IMR-90 (cell line): ENCODE results near the gene C10orf95. TPM values are rescaled to one million over a fixed set of nuclear protein-coding genes. Genes with fewer than 3 reads are reported as not detected.

Experiments
- ATAC-seq: fragments of 200-7000 bp; cut with Tn5 transposase; 2 replicates; pipeline ENCODE4 v1.9.1; 2020; ENCODE audit warnings: low read depth, mild to moderate bottlenecking, moderate library complexity
- BruUV-seq: library from RNA; stranded (reverse); fragments of 400-500 nt; replicated peaks from 2 replicates; lab custom pipeline; 2021; lab: Mats Ljungman, UMichigan
- CTCF ChIA-PET: fragments of 300-600 bp; formaldehyde crosslinking; extraction: SDS; loops from one replicate; lab custom pipeline; 2021; ENCODE audit warnings: antibody characterized with exemption; lab: Yijun Ruan, JAX
- POLR2A ChIA-PET: fragments of 300-600 bp; sonication (Branson Sonifier 250); formaldehyde crosslinking; loops from one replicate; lab custom pipeline; 2022; ENCODE audit warnings: antibody characterized with exemption; ENCODE audit not compliant: unreplicated experiment; lab: Charles Lee
- DNase-seq: peaks from one replicate; pipeline ENCODE4 v3.0.0; 2013
- H2AFZ ChIP-seq: replicated peaks from 2 replicates; pipeline ENCODE3; 2013; ENCODE audit warnings: low read length, mild to moderate bottlenecking; ENCODE audit not compliant: poor library complexity
- H2AK5ac ChIP-seq: 2 replicates; pipeline ENCODE4 v1.6.1; 2013; ENCODE audit warnings: low read depth, low read length, inconsistent platforms
- H2AK9ac ChIP-seq: replicated peaks from 2 replicates; pipeline ENCODE3; 2013; ENCODE audit warnings: mild to moderate bottlenecking, low read depth, low read length, moderate library complexity; ENCODE audit not compliant: poor library complexity
- H2BK120ac ChIP-seq: 2 replicates; pipeline ENCODE4 v1.6.1; 2013; ENCODE audit warnings: low read depth, low read length, inconsistent platforms
- H2BK15ac ChIP-seq: 3 replicates; pipeline ENCODE4 v1.6.1; 2013; ENCODE audit warnings: low read depth, low read length, inconsistent platforms
- H2BK20ac ChIP-seq: 2 replicates; pipeline ENCODE4 v1.6.1; 2013; ENCODE audit warnings: low read depth, mild to moderate bottlenecking, inconsistent platforms, low read length, moderate library complexity
- H2BK5ac ChIP-seq: 2 replicates; pipeline ENCODE4 v1.6.1; 2013; ENCODE audit warnings: mild to moderate bottlenecking, low read depth, low read length, inconsistent platforms; ENCODE audit not compliant: poor library complexity, severe bottlenecking
- H3K14ac ChIP-seq: replicated peaks from 2 replicates; pipeline ENCODE4 v1.6.1; 2013; ENCODE audit warnings: low read depth, low read length, inconsistent platforms
- H3K18ac ChIP-seq: 2 replicates; pipeline ENCODE4 v1.6.1; 2013; ENCODE audit warnings: low read depth, low read length, control low read depth
- H3K23ac ChIP-seq: 2 replicates; pipeline ENCODE4 v1.6.1; 2013; ENCODE audit warnings: low read depth, low read length, inconsistent platforms
- H3K27ac ChIP-seq: 2 replicates; pipeline ENCODE4 v1.5.1; 2013; ENCODE audit warnings: mild to moderate bottlenecking, control low read depth, low read length; ENCODE audit not compliant: insufficient read depth
- H3K27me3 ChIP-seq: 2 replicates; pipeline ENCODE4 v1.6.1; 2013; ENCODE audit warnings: low read length; ENCODE audit not compliant: control insufficient read depth, insufficient read depth
- H3K36me3 ChIP-seq: 2 replicates; pipeline ENCODE4 v1.6.1; 2013; ENCODE audit warnings: low read length, mixed read lengths; ENCODE audit not compliant: control insufficient read depth, insufficient read depth
- H3K4ac ChIP-seq: 2 replicates; pipeline ENCODE4 v1.6.1; 2013; ENCODE audit warnings: low read depth, low read length, inconsistent platforms
- H3K4me1 ChIP-seq: 2 replicates; pipeline ENCODE4 v1.6.1; 2013; ENCODE audit warnings: low read length, mixed read lengths; ENCODE audit not compliant: control insufficient read depth, insufficient read depth
- H3K4me2 ChIP-seq: 2 replicates; pipeline ENCODE4 v1.6.1; 2013; ENCODE audit warnings: low read depth, mild to moderate bottlenecking, control low read depth, low read length, moderate library complexity
- H3K4me3 ChIP-seq: 2 replicates; pipeline ENCODE4 v1.5.1; 2013; ENCODE audit warnings: low read depth, mild to moderate bottlenecking, control low read depth, low read length, moderate library complexity; ENCODE audit not compliant: insufficient read depth
- H3K56ac ChIP-seq: 2 replicates; pipeline ENCODE4 v1.6.1; 2013; ENCODE audit warnings: low read length, inconsistent platforms; ENCODE audit not compliant: insufficient read depth; ENCODE audit errors: extremely low read depth
- H3K79me1 ChIP-seq, 2 experiments: 2 replicates each; pipeline ENCODE4 v1.6.1; 2013; ENCODE audit warnings: low read length in 2 of 2, inconsistent platforms in 1 of 2, low read depth in 1 of 2
- H3K9ac ChIP-seq: 2 replicates; pipeline ENCODE4 v1.6.1; 2013; ENCODE audit warnings: low read depth, low read length, control low read depth
- H3K9me1 ChIP-seq: 2 replicates; pipeline ENCODE4 v1.6.1; 2013; ENCODE audit warnings: low read length, inconsistent platforms; ENCODE audit not compliant: insufficient read depth
- H3K9me3 ChIP-seq: 2 replicates; pipeline ENCODE4 v1.6.1; 2013; ENCODE audit warnings: low read length; ENCODE audit not compliant: control insufficient read depth, insufficient read depth
- H4K20me1 ChIP-seq: 2 replicates; pipeline ENCODE4 v1.6.1; 2013; ENCODE audit warnings: low read length, inconsistent platforms; ENCODE audit not compliant: insufficient read depth
- H4K5ac ChIP-seq: 2 replicates; pipeline ENCODE4 v1.6.1; 2013; ENCODE audit warnings: mild to moderate bottlenecking, low read depth, low read length, control low read depth
- H4K8ac ChIP-seq, 2 experiments: 2 replicates each; pipeline ENCODE4 v1.6.1; 2013; ENCODE audit warnings: low read depth in 2 of 2, low read length in 2 of 2, control low read depth in 1 of 2, inconsistent platforms in 1 of 2
- H4K91ac ChIP-seq: 2 replicates; pipeline ENCODE4 v1.6.1; 2013; ENCODE audit warnings: low read depth, low read length, inconsistent platforms; ENCODE audit not compliant: insufficient read depth
- BHLHE40 ChIP-seq: fragments of 150-350 bp; IDR thresholded peaks from 2 replicates; pipeline ENCODE4 v1.6.1; 2016; ENCODE audit warnings: mild to moderate bottlenecking, low read depth, low read length
- CEBPB ChIP-seq: IDR thresholded peaks from 2 replicates; pipeline ENCODE4 v1.6.1; 2012; ENCODE audit warnings: low read depth, low read length, improper control_type of control experiment
- CHD1 ChIP-seq: IDR thresholded peaks from 2 replicates; pipeline ENCODE4 v1.6.1; 2012; ENCODE audit warnings: low read depth, low read length, improper control_type of control experiment
- ELK1 ChIP-seq: fragments of 150-350 bp; IDR thresholded peaks from 2 replicates; pipeline ENCODE4 v1.6.1; 2016; ENCODE audit warnings: low read depth, mild to moderate bottlenecking, low read length, moderate library complexity, borderline replicate concordance
- FOS ChIP-seq: fragments of 150-350 bp; IDR thresholded peaks from 2 replicates; pipeline ENCODE4 v1.6.1; 2016; ENCODE audit warnings: low read depth, low read length
- MAFK ChIP-seq: IDR thresholded peaks from 2 replicates; pipeline ENCODE4 v1.6.1; 2012; ENCODE audit warnings: low read depth, low read length, improper control_type of control experiment
- MXI1 ChIP-seq: IDR thresholded peaks from 2 replicates; pipeline ENCODE4 v1.6.1; 2012; ENCODE audit warnings: low read depth, mild to moderate bottlenecking, low read length, moderate library complexity, borderline replicate concordance
- NFE2L2 ChIP-seq: fragments of 150-350 bp; IDR thresholded peaks from 2 replicates; pipeline ENCODE4 v1.6.1; 2016; ENCODE audit warnings: low read depth, mild to moderate bottlenecking, low read length
- POLR2A ChIP-seq: IDR thresholded peaks from 2 replicates; pipeline ENCODE4 v1.6.1; 2012; ENCODE audit warnings: mild to moderate bottlenecking, low read depth, low read length
- RAD21 ChIP-seq: IDR thresholded peaks from 2 replicates; pipeline ENCODE4 v1.6.1; 2012; ENCODE audit warnings: low read length, improper control_type of control experiment
- RCOR1 ChIP-seq: IDR thresholded peaks from 2 replicates; pipeline ENCODE4 v1.6.1; 2012; ENCODE audit warnings: mild to moderate bottlenecking, low read length, improper control_type of control experiment; ENCODE audit not compliant: insufficient replicate concordance
- RFX5 ChIP-seq: IDR thresholded peaks from 2 replicates; pipeline ENCODE4 v1.8.0; 2012; ENCODE audit warnings: low read depth, mild to moderate bottlenecking, low read length, moderate library complexity
- SMC3 ChIP-seq: fragments of 150-350 bp; IDR thresholded peaks from 2 replicates; pipeline ENCODE4 v1.6.1; 2016; ENCODE audit warnings: low read depth, mild to moderate bottlenecking, antibody characterized with exemption, low read length, moderate library complexity
- WGBS, 2 experiments: methylation state at CpG; one replicate each; pipeline versions ENCODE4 v1.1.5 to v1.1.7; 2013; ENCODE audit warnings: missing lambda C conversion rate in 2 of 2; ENCODE audit not compliant: insufficient read length in 1 of 2; ENCODE audit errors: extremely low coverage in 2 of 2; 5-methylcytosine and 5-hydroxymethylcytosine counted together
- dilution Hi-C: fragments of 300-500 bp; cut with HindIII; formaldehyde crosslinking; loops from one replicate; pipeline ENCODE4 v1.14.3; 2018; ENCODE audit warnings: low sequenced_read_pairs; ENCODE audit not compliant: unreplicated experiment
- in situ Hi-C: fragments of 300-500 bp; cut with MboI; formaldehyde crosslinking; loops from 3 replicates; pipeline ENCODE4 v1.14.3; 2019; ENCODE audit warnings: low sequenced_read_pairs, inconsistent platforms, mixed read lengths
- intact Hi-C: fragments of 100-400 bp; cut with micrococcal nuclease; formaldehyde crosslinking; loops from 2 replicates; pipeline ENCODE4 v1.10.0; 2022
- polyA plus RNA-seq, 3 experiments: library from polyadenylated mRNA; depleted of rRNA; stranded (reverse); fragments of >200 nt; gene quantifications; 2 replicates each; pipeline ENCODE4 v1.2.3, GENCODE V29; 2012; ENCODE audit warnings: low replicate concordance in 1 of 3
- total RNA-seq: library from RNA; depleted of rRNA; stranded (reverse); fragments of >200 nt; gene quantifications from 2 replicates; pipeline ENCODE4 v1.2.3, GENCODE V29; 2012
- TF ChIP-seq, protein P1 (sequence below): fragments of 150-350 bp; IDR thresholded peaks from 2 replicates; pipeline ENCODE4 v1.6.1; 2017; ENCODE audit warnings: mild to moderate bottlenecking, antibody characterized with exemption, low read length, low read depth
- TF ChIP-seq, protein P2 (sequence below): conservative IDR thresholded peaks from 2 replicates; pipeline ENCODE4 v1.5.1; 2012; ENCODE audit warnings: mild to moderate bottlenecking, low read depth, low read length, improper control_type of control experiment

The C10orf95 gene
- total and polyA plus RNA-seq, 2 of the 4 experiments (the other 2 are of a cell fraction): not detected

DNA sequence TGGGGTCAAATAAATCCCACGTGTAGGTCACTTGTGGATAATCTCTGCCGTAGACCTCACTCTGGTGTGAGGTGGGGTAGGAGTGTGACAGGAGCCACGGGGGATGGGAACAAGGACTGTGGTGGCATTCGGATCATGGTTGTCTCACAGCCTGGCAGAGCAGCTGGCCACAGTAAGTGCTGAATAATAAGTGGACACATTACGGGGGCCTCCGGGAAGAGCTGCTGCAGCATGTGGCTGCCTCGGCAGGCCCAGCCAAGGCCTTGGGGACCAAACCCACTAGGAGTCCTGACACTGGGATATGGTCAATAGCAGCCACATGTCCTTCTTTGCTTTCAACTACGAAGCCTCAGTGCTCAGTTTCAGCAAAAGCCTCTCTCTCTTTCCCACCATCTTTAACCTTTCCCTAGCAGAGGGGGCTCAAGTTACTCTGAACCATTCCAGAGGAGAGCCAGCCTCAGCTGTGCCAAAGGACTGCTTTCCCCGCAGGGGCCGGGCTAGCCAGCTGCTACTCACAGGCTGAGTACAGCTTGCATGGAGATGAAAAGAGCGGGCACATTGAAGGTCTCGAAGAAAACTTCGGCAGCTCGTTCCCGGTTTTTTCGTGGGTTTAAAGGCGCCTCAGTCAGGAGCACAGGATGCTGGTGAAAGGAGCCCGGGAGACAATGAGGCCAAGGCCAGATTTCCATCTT is 33.9 kb upstream of the C10orf95 start:
- ATAC-seq (no peak), DNase-seq (no peak)
- Histone ChIP-seq H2BK5ac (no peak overlapping the region), H2AFZ (no peak overlapping the region), H2BK20ac (no peak overlapping the region), H3K9me1 (no peaks in the 10 kb centered on the region), H2AK9ac (no peak overlapping the region), H2BK120ac (no peak overlapping the region), H3K79me1 (peaks cover 9 to 13% of the 10 kb centered on the region in 2 experiments), H3K36me3 (peaks cover 82% of the 10 kb centered on the region), H3K4ac (no peak overlapping the region), H4K5ac (no peak overlapping the region), H3K18ac (no peak overlapping the region), H4K91ac (no peak overlapping the region), H3K27me3 (no peaks in the 10 kb centered on the region), H3K4me1 (no peaks in the 10 kb centered on the region), H2AK5ac (no peak overlapping the region), H3K56ac (no peak overlapping the region), H4K20me1 (peaks cover 9% of the 10 kb centered on the region), H2BK15ac (no peak overlapping the region), H4K8ac (no peak overlapping the region), H3K4me3 (no peak overlapping the region), H3K14ac (no peak overlapping the region), H3K23ac (no peak overlapping the region), H3K9me3 (no peaks in the 10 kb centered on the region), H3K27ac (no peak overlapping the region), H3K9ac (no peak overlapping the region), H3K4me2 (no peak overlapping the region)
- in situ Hi-C loops (loop anchor here (10.0 kb wide), 1 partner anchor 260 kb away; the partner anchor contains the start of gene ELOVL3), intact Hi-C loops (no loop called here), dilution Hi-C loops (no loop called here)
- WGBS, 2 experiments: 90% methylated on average over 10 of the region's 18 CpGs; no CpG with 5 or more reads in 1 of the 2 experiments
- TF ChIP-seq NFE2L2 (no peak), CEBPB (no peak), POLR2A (no peak), BHLHE40 (no peak), FOS (no peak), CHD1 (no peak), ELK1 (no peak), SMC3 (no peak), MXI1 (no peak), MAFK (no peak), RAD21 (no peak), RCOR1 (no peak), RFX5 (no peak)
- TF ChIP-seq, protein P1, sequence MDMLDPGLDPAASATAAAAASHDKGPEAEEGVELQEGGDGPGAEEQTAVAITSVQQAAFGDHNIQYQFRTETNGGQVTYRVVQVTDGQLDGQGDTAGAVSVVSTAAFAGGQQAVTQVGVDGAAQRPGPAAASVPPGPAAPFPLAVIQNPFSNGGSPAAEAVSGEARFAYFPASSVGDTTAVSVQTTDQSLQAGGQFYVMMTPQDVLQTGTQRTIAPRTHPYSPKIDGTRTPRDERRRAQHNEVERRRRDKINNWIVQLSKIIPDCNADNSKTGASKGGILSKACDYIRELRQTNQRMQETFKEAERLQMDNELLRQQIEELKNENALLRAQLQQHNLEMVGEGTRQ: no peak
- TF ChIP-seq, protein P2, sequence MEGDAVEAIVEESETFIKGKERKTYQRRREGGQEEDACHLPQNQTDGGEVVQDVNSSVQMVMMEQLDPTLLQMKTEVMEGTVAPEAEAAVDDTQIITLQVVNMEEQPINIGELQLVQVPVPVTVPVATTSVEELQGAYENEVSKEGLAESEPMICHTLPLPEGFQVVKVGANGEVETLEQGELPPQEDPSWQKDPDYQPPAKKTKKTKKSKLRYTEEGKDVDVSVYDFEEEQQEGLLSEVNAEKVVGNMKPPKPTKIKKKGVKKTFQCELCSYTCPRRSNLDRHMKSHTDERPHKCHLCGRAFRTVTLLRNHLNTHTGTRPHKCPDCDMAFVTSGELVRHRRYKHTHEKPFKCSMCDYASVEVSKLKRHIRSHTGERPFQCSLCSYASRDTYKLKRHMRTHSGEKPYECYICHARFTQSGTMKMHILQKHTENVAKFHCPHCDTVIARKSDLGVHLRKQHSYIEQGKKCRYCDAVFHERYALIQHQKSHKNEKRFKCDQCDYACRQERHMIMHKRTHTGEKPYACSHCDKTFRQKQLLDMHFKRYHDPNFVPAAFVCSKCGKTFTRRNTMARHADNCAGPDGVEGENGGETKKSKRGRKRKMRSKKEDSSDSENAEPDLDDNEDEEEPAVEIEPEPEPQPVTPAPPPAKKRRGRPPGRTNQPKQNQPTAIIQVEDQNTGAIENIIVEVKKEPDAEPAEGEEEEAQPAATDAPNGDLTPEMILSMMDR: no peak
- ChIA-PET POLR2A (no interaction called here), CTCF (no interaction called here)
- no TSS peak for BruUV-seq
